HFF-Myc (cell line): ENCODE data around the gene CLIP4.
"Not testable (repeated sequence)": the region's sequence is repeated elsewhere in the genome, so short reads cannot be mapped to it uniquely, and the experiment has no call there.

Experiments used
- DNase-seq: peaks from one replicate; pipeline ENCODE4 v3.0.0-alpha.2; 2011; ENCODE audit warnings: low read depth; ENCODE audit errors: extremely low read depth
- H3K4me3 ChIP-seq: replicated peaks from 2 replicates; pipeline ENCODE4 v1.5.1; 2011; ENCODE audit warnings: low read depth, mild to moderate bottlenecking, control low read depth, low read length
- CTCF ChIP-seq: IDR thresholded peaks from 2 replicates; pipeline ENCODE4 v1.5.1; 2012; ENCODE audit warnings: mild to moderate bottlenecking, low read depth, low read length, control low read depth; ENCODE audit errors: missing control alignments

Gene CLIP4

GRCh38 chr2:29100564-29100963 is 14.7 kb upstream of the CLIP4 start:
- no peak for DNase-seq
- no peak overlapping the region for H3K4me3 ChIP-seq
- TF ChIP-seq CTCF = no peak

GRCh38 chr2:29104688-29105087 is 10.5 kb upstream of the CLIP4 start:
- TF ChIP-seq CTCF = no peak

GRCh38 chr2:29105375-29105774 is 9.8 kb upstream of the CLIP4 start:
- H3K4me3 ChIP-seq = no peak overlapping the region
- DNase-seq = no peak
- no peak for TF ChIP-seq CTCF

More at GRCh38 chr2:29104688-29105087, 10.5 kb upstream of the CLIP4 start:
- H3K4me3 ChIP-seq = no peak overlapping the region
- DNase-seq = no peak

- no peak for DNase-seq
- no peak overlapping the region for H3K4me3 ChIP-seq
- no peak for TF ChIP-seq CTCF
Observed at GRCh38 chr2:29106256-29106655, 9.0 kb upstream of the CLIP4 start.

- no peak for TF ChIP-seq CTCF
- DNase-seq = no peak
- H3K4me3 ChIP-seq = no peak overlapping the region
Observed at GRCh38 chr2:29106980-29107388, 8.2 kb upstream of the CLIP4 start.

- DNase-seq, H3K4me3 ChIP-seq: not testable (repeated sequence)
Observed at GRCh38 chr2:29107547-29107946, 7.7 kb upstream of the CLIP4 start.

- DNase-seq = no peak
Observed at GRCh38 chr2:29108225-29108624, 7.0 kb upstream of the CLIP4 start.

More at GRCh38 chr2:29108225-29108624, 7.0 kb upstream of the CLIP4 start:
- H3K4me3 ChIP-seq = no peak overlapping the region
- no peak for TF ChIP-seq CTCF
